Measurements from ENCODE around the gene CELSR2. TPM values are rescaled to one million over a fixed set of nuclear protein-coding genes. Genes with fewer than 3 reads are reported as not detected.

Gene CELSR2
- total RNA-seq, 1 donor from 2014 or later, result 1.6 TPM

DNA sequence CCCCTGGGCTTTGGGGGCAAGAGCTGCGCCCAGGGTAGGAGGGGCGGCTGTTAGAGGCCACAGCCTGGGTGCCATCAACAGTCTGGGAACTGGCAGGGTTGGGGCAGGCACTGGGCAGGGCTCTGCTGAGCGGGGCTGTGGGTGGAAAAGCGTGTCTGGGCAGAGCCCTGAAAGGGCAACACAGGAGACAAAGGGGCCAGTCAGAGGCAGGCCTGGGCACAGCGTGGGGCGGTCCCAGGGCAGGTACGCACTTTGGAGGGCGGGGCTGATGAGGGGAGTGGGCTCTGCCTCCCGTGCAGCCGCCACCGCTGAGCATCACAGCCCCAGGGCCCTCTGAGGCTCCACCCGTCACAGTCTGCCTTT, 13.9 kb downstream of the CELSR2 start:
- peaks cover 10 to 26% (median 11%) of the 10 kb centered on the region in 3 donors for H3K36me3 ChIP-seq (ENCODE audit: control insufficient read depth in 3 of 3, insufficient read depth in 3 of 3, low read length in 3 of 3)

DNA sequence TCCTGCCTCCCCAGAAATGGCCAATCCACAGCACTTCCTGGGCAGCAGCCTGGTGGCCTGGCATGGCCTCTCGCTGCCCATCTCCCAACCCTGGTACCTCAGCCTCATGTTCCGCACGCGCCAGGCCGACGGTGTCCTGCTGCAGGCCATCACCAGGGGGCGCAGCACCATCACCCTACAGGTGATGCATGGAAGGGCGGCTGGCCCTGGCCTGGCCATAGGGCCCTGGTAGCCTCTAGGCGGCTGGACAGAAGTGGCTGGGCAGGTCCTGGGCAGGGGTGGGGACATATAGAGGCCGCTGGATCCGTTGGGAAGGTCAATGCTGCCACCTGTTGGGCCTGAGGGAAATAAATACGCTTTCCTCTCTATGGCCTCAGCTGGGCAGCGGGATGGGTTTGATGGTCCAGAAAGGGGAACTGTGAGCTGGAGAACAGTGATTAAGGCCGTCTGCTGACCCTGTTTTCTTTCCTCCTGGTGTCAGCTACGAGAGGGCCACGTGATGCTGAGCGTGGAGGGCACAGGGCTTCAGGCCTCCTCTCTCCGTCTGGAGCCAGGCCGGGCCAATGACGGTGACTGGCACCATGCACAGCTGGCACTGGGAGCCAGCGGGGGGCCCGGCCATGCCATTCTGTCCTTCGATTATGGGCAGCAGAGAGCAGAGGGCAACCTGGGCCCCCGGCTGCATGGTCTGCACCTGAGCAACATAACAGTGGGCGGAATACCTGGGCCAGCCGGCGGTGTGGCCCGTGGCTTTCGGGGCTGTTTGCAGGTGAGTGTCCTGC, 14.4 kb downstream of the CELSR2 start:
- H3K36me3 ChIP-seq (ENCODE audit: control insufficient read depth in 3 of 3, insufficient read depth in 3 of 3, low read length in 3 of 3), result peaks cover 10 to 25% (median 11%) of the 10 kb centered on the region in 3 donors
- H3K9ac ChIP-seq (ENCODE audit: low read depth in 1 of 3, low read length in 3 of 3), result peak overlapping the region in 1 of 3 donors; percentile 33
- H3K27ac ChIP-seq (ENCODE audit: low read depth, low read length), result no peak overlapping the region
- H3K4me1 ChIP-seq (ENCODE audit: control insufficient read depth in 3 of 3, insufficient read depth in 3 of 3, low read length in 3 of 3), result peaks cover 0 to 8% (median 6%) of the 10 kb centered on the region in 3 donors
- no peak overlapping the region for H3K4me3 ChIP-seq (ENCODE audit: low read length in 3 of 3)
- H3K27me3 ChIP-seq (ENCODE audit: control insufficient read depth in 3 of 3, insufficient read depth in 3 of 3, low read length in 3 of 3), result no peaks in the 10 kb centered on the region
- H3K9me3 ChIP-seq (ENCODE audit: control insufficient read depth in 3 of 3, low read length in 3 of 3), result no peaks in the 10 kb centered on the region

More for the DNA sequence above, 13.9 kb downstream of the CELSR2 start:
- H3K4me3 ChIP-seq (ENCODE audit: low read length in 3 of 3), result no peak overlapping the region
- peaks cover 0 to 8% (median 6%) of the 10 kb centered on the region in 3 donors for H3K4me1 ChIP-seq (ENCODE audit: control insufficient read depth in 3 of 3, insufficient read depth in 3 of 3, low read length in 3 of 3)
- peak overlapping the region in 1 of 3 donors; percentile 33 for H3K9ac ChIP-seq (ENCODE audit: low read depth in 1 of 3, low read length in 3 of 3)
- H3K27ac ChIP-seq (ENCODE audit: low read depth, low read length), result no peak overlapping the region
- no peaks in the 10 kb centered on the region for H3K9me3 ChIP-seq (ENCODE audit: control insufficient read depth in 3 of 3, low read length in 3 of 3)
- no peaks in the 10 kb centered on the region for H3K27me3 ChIP-seq (ENCODE audit: control insufficient read depth in 3 of 3, insufficient read depth in 3 of 3, low read length in 3 of 3)

- Histone ChIP-seq H3K27me3 (ENCODE audit: control insufficient read depth in 3 of 3, insufficient read depth in 3 of 3, low read length in 3 of 3) (no peaks in the 10 kb centered on the region), H3K4me3 (ENCODE audit: low read length in 3 of 3) (no peak overlapping the region), H3K9ac (ENCODE audit: low read depth in 1 of 3, low read length in 3 of 3) (no peak overlapping the region), H3K27ac (ENCODE audit: low read depth, low read length) (no peak overlapping the region), H3K36me3 (ENCODE audit: control insufficient read depth in 3 of 3, insufficient read depth in 3 of 3, low read length in 3 of 3) (peaks cover 10 to 25% (median 11%) of the 10 kb centered on the region in 3 donors), H3K4me1 (ENCODE audit: control insufficient read depth in 3 of 3, insufficient read depth in 3 of 3, low read length in 3 of 3) (peaks cover 0 to 8% (median 6%) of the 10 kb centered on the region in 3 donors), H3K9me3 (ENCODE audit: control insufficient read depth in 3 of 3, low read length in 3 of 3) (no peaks in the 10 kb centered on the region)
Observed at GRCh38 chr1:109264379-109264755, 15.0 kb downstream of the CELSR2 start.

DNA sequence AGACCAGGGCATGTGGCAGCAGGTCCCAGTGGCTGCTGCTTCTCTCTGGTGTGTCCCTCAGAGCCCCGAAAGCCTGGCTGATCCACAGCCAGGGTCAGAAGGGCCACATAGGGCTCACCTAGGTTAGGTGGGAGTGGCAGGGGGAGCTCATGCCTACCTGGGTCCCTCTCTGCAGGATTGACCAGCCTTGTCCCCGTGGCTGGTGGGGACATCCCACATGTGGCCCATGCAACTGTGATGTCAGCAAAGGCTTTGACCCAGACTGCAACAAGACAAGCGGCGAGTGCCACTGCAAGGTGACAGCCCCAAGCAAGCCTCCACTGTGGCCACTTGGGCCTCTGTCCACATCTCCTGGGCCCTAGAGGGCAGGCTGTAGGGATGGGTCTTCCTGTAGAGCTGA, 15.7 kb downstream of the CELSR2 start:
- Histone ChIP-seq H3K27ac (ENCODE audit: low read depth, low read length) (no peak overlapping the region), H3K9ac (ENCODE audit: low read depth in 1 of 3, low read length in 3 of 3) (no peak overlapping the region), H3K4me3 (ENCODE audit: low read length in 3 of 3) (no peak overlapping the region), H3K27me3 (ENCODE audit: control insufficient read depth in 3 of 3, insufficient read depth in 3 of 3, low read length in 3 of 3) (no peaks in the 10 kb centered on the region), H3K4me1 (ENCODE audit: control insufficient read depth in 3 of 3, insufficient read depth in 3 of 3, low read length in 3 of 3) (peaks cover 0 to 8% (median 6%) of the 10 kb centered on the region in 3 donors), H3K9me3 (ENCODE audit: control insufficient read depth in 3 of 3, low read length in 3 of 3) (no peaks in the 10 kb centered on the region), H3K36me3 (ENCODE audit: control insufficient read depth in 3 of 3, insufficient read depth in 3 of 3, low read length in 3 of 3) (peaks cover 10 to 27% (median 11%) of the 10 kb centered on the region in 3 donors)

- Histone ChIP-seq H3K9me3 (ENCODE audit: control insufficient read depth in 3 of 3, low read length in 3 of 3) (no peaks in the 10 kb centered on the region), H3K27me3 (ENCODE audit: control insufficient read depth in 3 of 3, insufficient read depth in 3 of 3, low read length in 3 of 3) (no peaks in the 10 kb centered on the region), H3K36me3 (ENCODE audit: control insufficient read depth in 3 of 3, insufficient read depth in 3 of 3, low read length in 3 of 3) (peaks cover 10 to 27% (median 11%) of the 10 kb centered on the region in 3 donors), H3K9ac (ENCODE audit: low read depth in 1 of 3, low read length in 3 of 3) (no peak overlapping the region), H3K4me1 (ENCODE audit: control insufficient read depth in 3 of 3, insufficient read depth in 3 of 3, low read length in 3 of 3) (peaks cover 0 to 8% (median 6%) of the 10 kb centered on the region in 3 donors), H3K4me3 (ENCODE audit: low read length in 3 of 3) (no peak overlapping the region), H3K27ac (ENCODE audit: low read depth, low read length) (no peak overlapping the region)
Observed at GRCh38 chr1:109265741-109266330, 16.5 kb downstream of the CELSR2 start.

DNA sequence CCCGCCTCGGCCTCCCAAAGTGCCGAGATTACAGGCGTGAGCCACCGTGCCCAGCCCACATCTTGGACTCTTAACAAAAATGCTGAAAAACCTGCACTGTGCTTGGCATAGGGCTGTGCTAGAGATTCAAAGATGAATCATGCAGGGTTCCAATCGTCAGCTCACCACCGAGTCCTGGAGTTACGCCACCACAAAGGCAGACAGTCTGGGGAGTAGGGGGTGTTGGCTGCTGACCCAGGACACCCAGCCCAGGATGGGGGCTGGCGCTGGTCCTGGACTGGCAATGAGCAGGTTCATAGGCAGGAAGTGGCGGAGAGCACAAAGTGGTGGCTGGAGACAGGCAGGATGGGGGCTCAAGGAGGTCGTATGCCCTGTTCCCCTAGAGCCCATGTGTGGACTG, 17.6 kb downstream of the CELSR2 start:
- Histone ChIP-seq H3K27me3 (ENCODE audit: control insufficient read depth in 3 of 3, insufficient read depth in 3 of 3, low read length in 3 of 3) (no peaks in the 10 kb centered on the region), H3K4me3 (ENCODE audit: low read length in 3 of 3) (no peak overlapping the region), H3K9me3 (ENCODE audit: control insufficient read depth in 3 of 3, low read length in 3 of 3) (no peaks in the 10 kb centered on the region), H3K36me3 (ENCODE audit: control insufficient read depth in 3 of 3, insufficient read depth in 3 of 3, low read length in 3 of 3) (peaks cover 4 to 21% (median 10%) of the 10 kb centered on the region in 3 donors), H3K27ac (ENCODE audit: low read depth, low read length) (no peak overlapping the region), H3K4me1 (ENCODE audit: control insufficient read depth in 3 of 3, insufficient read depth in 3 of 3, low read length in 3 of 3) (peaks cover 0 to 8% (median 6%) of the 10 kb centered on the region in 3 donors), H3K9ac (ENCODE audit: low read depth in 1 of 3, low read length in 3 of 3) (no peak overlapping the region)

DNA sequence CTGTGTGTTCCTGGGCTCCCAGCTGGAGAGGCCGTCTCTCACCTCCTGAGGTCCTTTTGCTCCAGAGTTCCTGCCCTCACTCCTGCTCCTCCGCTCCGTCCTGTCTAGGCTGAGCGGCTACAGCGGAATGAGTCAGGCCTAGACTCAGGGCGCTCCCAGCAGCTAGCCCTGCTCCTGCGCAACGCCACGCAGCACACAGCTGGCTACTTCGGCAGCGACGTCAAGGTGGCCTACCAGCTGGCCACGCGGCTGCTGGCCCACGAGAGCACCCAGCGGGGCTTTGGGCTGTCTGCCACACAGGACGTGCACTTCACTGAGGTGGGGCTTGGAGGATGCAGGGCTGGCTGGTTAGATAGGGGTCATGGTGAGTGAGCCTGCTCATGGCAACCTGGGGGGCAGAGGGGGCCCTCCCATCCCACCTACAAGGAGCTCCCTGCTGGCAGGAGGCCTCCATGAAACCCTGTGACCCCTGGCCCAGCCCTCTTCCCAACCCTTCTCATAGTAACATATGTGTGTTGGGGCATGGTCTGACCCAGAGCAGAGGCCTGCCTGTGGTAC, 18.5 kb downstream of the CELSR2 start:
- H3K27ac ChIP-seq (ENCODE audit: low read depth, low read length), result no peak overlapping the region
- peaks cover 0 to 8% (median 7%) of the 10 kb centered on the region in 3 donors for H3K4me1 ChIP-seq (ENCODE audit: control insufficient read depth in 3 of 3, insufficient read depth in 3 of 3, low read length in 3 of 3)
- peaks cover 0 to 19% (median 10%) of the 10 kb centered on the region in 3 donors for H3K36me3 ChIP-seq (ENCODE audit: control insufficient read depth in 3 of 3, insufficient read depth in 3 of 3, low read length in 3 of 3)
- no peaks in the 10 kb centered on the region for H3K27me3 ChIP-seq (ENCODE audit: control insufficient read depth in 3 of 3, insufficient read depth in 3 of 3, low read length in 3 of 3)
- H3K4me3 ChIP-seq (ENCODE audit: low read length in 3 of 3), result no peak overlapping the region
- H3K9ac ChIP-seq (ENCODE audit: low read depth in 1 of 3, low read length in 3 of 3), result no peak overlapping the region
- no peaks in the 10 kb centered on the region for H3K9me3 ChIP-seq (ENCODE audit: control insufficient read depth in 3 of 3, low read length in 3 of 3)

DNA sequence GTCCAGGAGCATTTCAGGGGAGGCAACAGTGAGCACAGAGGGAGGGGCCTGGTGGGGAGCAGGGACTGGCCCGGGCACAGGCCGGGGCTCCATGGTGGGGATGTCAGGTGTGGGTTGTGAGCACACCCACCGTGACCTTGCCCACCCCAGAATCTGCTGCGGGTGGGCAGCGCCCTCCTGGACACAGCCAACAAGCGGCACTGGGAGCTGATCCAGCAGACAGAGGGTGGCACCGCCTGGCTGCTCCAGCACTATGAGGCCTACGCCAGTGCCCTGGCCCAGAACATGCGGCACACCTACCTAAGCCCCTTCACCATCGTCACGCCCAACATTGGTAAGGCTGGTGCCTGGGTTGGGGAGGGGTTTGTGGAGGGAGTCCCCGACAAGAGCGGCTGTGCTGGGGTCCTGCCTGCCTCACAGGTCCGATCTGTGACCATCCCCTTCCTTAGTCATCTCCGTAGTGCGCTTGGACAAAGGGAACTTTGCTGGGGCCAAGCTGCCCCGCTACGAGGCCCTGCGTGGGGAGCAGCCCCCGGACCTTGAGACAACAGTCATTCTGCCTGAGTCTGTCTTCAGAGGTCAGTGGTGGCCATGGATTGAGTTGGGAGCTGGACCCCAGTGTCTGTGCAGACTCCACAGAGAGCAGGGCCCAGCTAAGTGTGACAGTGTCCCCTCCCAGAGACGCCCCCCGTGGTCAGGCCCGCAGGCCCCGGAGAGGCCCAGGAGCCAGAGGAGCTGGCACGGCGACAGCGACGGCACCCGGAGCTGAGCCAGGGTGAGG, 19.3 kb downstream of the CELSR2 start:
- no peaks in the 10 kb centered on the region for H3K27me3 ChIP-seq (ENCODE audit: control insufficient read depth in 3 of 3, insufficient read depth in 3 of 3, low read length in 3 of 3)
- H3K9me3 ChIP-seq (ENCODE audit: control insufficient read depth in 3 of 3, low read length in 3 of 3), result no peaks in the 10 kb centered on the region
- no peak overlapping the region for H3K27ac ChIP-seq (ENCODE audit: low read depth, low read length)
- no peak overlapping the region for H3K4me3 ChIP-seq (ENCODE audit: low read length in 3 of 3)
- no peak overlapping the region for H3K9ac ChIP-seq (ENCODE audit: low read depth in 1 of 3, low read length in 3 of 3)
- H3K4me1 ChIP-seq (ENCODE audit: control insufficient read depth in 3 of 3, insufficient read depth in 3 of 3, low read length in 3 of 3), result peaks cover 0 to 5% (median 4%) of the 10 kb centered on the region in 3 donors
- H3K36me3 ChIP-seq (ENCODE audit: control insufficient read depth in 3 of 3, insufficient read depth in 3 of 3, low read length in 3 of 3), result peaks cover 0 to 19% (median 10%) of the 10 kb centered on the region in 3 donors

DNA sequence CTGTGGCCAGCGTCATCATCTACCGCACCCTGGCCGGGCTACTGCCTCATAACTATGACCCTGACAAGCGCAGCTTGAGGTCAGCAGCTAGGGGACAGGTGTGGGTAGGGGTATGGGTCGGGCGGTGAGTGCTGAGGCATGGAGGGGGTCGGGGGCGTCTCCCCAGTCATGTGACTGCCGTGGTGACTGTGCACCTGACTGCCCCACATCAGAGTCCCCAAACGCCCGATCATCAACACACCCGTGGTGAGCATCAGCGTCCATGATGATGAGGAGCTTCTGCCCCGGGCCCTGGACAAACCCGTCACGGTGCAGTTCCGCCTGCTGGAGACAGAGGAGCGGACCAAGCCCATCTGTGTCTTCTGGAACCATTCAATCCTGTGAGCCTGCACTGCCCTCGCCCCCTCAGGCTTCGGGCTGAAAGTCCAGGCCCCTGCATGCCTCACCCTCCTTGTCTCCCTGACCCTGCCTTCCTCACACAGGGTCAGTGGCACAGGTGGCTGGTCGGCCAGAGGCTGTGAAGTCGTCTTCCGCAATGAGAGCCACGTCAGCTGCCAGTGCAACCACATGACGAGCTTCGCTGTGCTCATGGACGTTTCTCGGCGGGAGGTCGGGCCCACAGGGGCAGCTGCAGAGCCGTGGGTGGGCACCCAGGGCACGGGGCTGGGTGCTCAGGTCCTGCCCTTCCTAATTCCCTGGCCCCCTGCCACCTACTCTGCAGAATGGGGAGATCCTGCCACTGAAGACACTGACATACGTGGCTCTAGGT, 20.1 kb downstream of the CELSR2 start:
- Histone ChIP-seq H3K36me3 (ENCODE audit: control insufficient read depth in 3 of 3, insufficient read depth in 3 of 3, low read length in 3 of 3) (peaks cover 0 to 18% (median 9%) of the 10 kb centered on the region in 3 donors), H3K4me3 (ENCODE audit: low read length in 3 of 3) (no peak overlapping the region), H3K27me3 (ENCODE audit: control insufficient read depth in 3 of 3, insufficient read depth in 3 of 3, low read length in 3 of 3) (no peaks in the 10 kb centered on the region), H3K4me1 (ENCODE audit: control insufficient read depth in 3 of 3, insufficient read depth in 3 of 3, low read length in 3 of 3) (peaks cover 0 to 2% (median 2%) of the 10 kb centered on the region in 3 donors), H3K9me3 (ENCODE audit: control insufficient read depth in 3 of 3, low read length in 3 of 3) (no peaks in the 10 kb centered on the region), H3K27ac (ENCODE audit: low read depth, low read length) (no peak overlapping the region), H3K9ac (ENCODE audit: low read depth in 1 of 3, low read length in 3 of 3) (no peak overlapping the region)

All from skeletal muscle tissue (tissue), 4 donors.